ENCODE results near the gene HDAC5.

Gene HDAC5

GRCh38 chr17:44095647-44096496, 27.6 kb downstream of the HDAC5 start:
- no peak for TF ChIP-seq CTCF (IDR thresholded peaks at IDR 0.05; ENCODE audit: extremely low read depth, missing control alignments)
- no peak for DNase-seq (ENCODE audit: low spot score)

GRCh38 chr17:44095388-44095646, 28.1 kb downstream of the HDAC5 start:
- TF ChIP-seq CTCF (IDR thresholded peaks at IDR 0.05; ENCODE audit: extremely low read depth, missing control alignments): no peak
- no peak for DNase-seq (ENCODE audit: low spot score)

- no peak for DNase-seq (ENCODE audit: low spot score)
- no peak for TF ChIP-seq CTCF (IDR thresholded peaks at IDR 0.05; ENCODE audit: extremely low read depth, missing control alignments)
Observed at GRCh38 chr17:44094701-44095387, 28.6 kb downstream of the HDAC5 start.

- TF ChIP-seq CTCF (IDR thresholded peaks at IDR 0.05; ENCODE audit: extremely low read depth, missing control alignments): no peak
Observed at GRCh38 chr17:44093231-44093900, 30.1 kb downstream of the HDAC5 start.

GRCh38 chr17:44092051-44092450, 31.4 kb downstream of the HDAC5 start:
- TF ChIP-seq CTCF (IDR thresholded peaks at IDR 0.05; ENCODE audit: extremely low read depth, missing control alignments): no peak
- DNase-seq (ENCODE audit: low spot score): no peak

More at GRCh38 chr17:44093231-44093900, 30.1 kb downstream of the HDAC5 start:
- DNase-seq (ENCODE audit: low spot score): no peak

- DNase-seq (ENCODE audit: low spot score): no peak
- TF ChIP-seq CTCF (IDR thresholded peaks at IDR 0.05; ENCODE audit: extremely low read depth, missing control alignments): no peak
Observed at GRCh38 chr17:44091200-44091997, 32.0 kb downstream of the HDAC5 start.
